ENCODE measurements around the gene KBTBD8. TPM values are rescaled to one million over a fixed set of nuclear protein-coding genes. Genes with fewer than 3 reads are reported as not detected.

Gene KBTBD8
- total and polyA plus RNA-seq, 2 of the 8 experiments (the other 6 are each of a cell fraction or from before 2014, with no cell fraction given), result 3.2 to 23.9 TPM

- TF ChIP-seq HDAC2 (IDR thresholded peaks at IDR 0.05; ENCODE audit: borderline replicate concordance in 1 of 2, low read depth in 2 of 2, low read length in 2 of 2), result no peak
Observed at GRCh38 chr3:66986406-66986805, 11.7 kb upstream of the KBTBD8 start (continued).
